ENCODE measurements around the gene PPP1R2B.

The PPP1R2B gene

DNA sequence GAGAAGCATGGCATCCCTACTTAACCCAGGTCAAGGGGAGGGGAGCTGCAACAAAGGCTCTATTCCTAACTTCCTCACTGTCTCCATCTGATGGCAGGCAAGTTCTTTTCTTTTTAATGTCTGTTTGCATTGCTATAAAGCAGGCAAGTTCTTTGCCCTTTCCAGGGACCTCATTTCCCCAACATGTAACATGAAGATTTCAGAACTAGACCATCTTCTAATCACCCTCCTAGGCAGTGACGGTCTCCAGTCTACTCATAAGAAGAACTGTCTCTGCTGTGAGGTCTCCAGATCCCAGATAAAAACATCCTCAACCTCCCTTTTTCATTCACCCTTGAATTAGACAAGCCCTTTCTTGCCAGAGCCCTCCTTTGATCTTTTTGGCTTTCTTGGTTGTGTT lies 42.1 kb downstream of the PPP1R2B start:
- no peak for TF ChIP-seq TOX (CRISPR knock-in tag; IDR thresholded peaks at IDR 0.05; ENCODE audit: borderline replicate concordance)
- TF ChIP-seq, protein P1, sequence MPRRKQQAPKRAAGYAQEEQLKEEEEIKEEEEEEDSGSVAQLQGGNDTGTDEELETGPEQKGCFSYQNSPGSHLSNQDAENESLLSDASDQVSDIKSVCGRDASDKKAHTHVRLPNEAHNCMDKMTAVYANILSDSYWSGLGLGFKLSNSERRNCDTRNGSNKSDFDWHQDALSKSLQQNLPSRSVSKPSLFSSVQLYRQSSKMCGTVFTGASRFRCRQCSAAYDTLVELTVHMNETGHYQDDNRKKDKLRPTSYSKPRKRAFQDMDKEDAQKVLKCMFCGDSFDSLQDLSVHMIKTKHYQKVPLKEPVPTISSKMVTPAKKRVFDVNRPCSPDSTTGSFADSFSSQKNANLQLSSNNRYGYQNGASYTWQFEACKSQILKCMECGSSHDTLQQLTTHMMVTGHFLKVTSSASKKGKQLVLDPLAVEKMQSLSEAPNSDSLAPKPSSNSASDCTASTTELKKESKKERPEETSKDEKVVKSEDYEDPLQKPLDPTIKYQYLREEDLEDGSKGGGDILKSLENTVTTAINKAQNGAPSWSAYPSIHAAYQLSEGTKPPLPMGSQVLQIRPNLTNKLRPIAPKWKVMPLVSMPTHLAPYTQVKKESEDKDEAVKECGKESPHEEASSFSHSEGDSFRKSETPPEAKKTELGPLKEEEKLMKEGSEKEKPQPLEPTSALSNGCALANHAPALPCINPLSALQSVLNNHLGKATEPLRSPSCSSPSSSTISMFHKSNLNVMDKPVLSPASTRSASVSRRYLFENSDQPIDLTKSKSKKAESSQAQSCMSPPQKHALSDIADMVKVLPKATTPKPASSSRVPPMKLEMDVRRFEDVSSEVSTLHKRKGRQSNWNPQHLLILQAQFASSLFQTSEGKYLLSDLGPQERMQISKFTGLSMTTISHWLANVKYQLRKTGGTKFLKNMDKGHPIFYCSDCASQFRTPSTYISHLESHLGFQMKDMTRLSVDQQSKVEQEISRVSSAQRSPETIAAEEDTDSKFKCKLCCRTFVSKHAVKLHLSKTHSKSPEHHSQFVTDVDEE (CRISPR knock-in tag; IDR thresholded peaks at IDR 0.05) = no peak
- no peak for ATAC-seq

DNA sequence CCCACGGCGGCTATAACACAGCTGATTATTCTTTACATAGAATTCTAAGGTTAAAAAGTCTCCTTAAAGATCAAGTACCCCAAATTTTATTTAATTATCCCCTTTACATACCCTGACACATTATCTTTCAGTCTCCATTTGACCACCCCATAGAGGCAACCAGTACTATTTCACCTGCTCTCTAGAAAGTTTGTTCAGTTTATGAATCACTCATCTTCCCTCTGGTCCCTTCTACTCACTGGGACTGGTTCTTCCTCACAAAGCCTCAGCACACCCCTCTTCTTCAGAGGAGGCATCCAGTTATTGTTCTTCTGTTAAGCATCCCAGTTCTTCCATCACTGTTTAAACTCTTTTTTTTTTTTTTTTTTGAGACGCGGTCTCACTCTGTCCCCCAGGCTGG lies 42.8 kb downstream of the PPP1R2B start:
- TF ChIP-seq BACH2 (CRISPR knock-in tag; IDR thresholded peaks at IDR 0.05; ENCODE audit: borderline replicate concordance) (no peak), OSR1 (CRISPR knock-in tag; IDR thresholded peaks at IDR 0.05) (no peak), ZFP30 (CRISPR knock-in tag; IDR thresholded peaks at IDR 0.05) (no peak), ZNF8 (CRISPR knock-in tag; IDR thresholded peaks at IDR 0.05) (no peak), TOX (CRISPR knock-in tag; IDR thresholded peaks at IDR 0.05; ENCODE audit: borderline replicate concordance) (no peak), ZFP3 (CRISPR knock-in tag; IDR thresholded peaks at IDR 0.05) (no peak), ZNF70 (CRISPR knock-in tag; IDR thresholded peaks at IDR 0.05) (no peak), GLIS3 (CRISPR knock-in tag; IDR thresholded peaks at IDR 0.05) (no peak), ZNF565 (CRISPR knock-in tag; conservative IDR thresholded peaks at IDR 0.05; ENCODE audit: low read depth) (no peak), ARNTL (CRISPR knock-in tag; IDR thresholded peaks at IDR 0.05; ENCODE audit: borderline replicate concordance, low read depth) (no peak), CSDC2 (CRISPR knock-in tag; IDR thresholded peaks at IDR 0.05) (no peak), ESRRG (CRISPR knock-in tag; IDR thresholded peaks at IDR 0.05) (no peak), ISL1 (CRISPR knock-in tag; IDR thresholded peaks at IDR 0.05) (no peak)
- TF ChIP-seq, protein P2, sequence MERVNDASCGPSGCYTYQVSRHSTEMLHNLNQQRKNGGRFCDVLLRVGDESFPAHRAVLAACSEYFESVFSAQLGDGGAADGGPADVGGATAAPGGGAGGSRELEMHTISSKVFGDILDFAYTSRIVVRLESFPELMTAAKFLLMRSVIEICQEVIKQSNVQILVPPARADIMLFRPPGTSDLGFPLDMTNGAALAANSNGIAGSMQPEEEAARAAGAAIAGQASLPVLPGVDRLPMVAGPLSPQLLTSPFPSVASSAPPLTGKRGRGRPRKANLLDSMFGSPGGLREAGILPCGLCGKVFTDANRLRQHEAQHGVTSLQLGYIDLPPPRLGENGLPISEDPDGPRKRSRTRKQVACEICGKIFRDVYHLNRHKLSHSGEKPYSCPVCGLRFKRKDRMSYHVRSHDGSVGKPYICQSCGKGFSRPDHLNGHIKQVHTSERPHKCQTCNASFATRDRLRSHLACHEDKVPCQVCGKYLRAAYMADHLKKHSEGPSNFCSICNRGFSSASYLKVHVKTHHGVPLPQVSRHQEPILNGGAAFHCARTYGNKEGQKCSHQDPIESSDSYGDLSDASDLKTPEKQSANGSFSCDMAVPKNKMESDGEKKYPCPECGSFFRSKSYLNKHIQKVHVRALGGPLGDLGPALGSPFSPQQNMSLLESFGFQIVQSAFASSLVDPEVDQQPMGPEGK (CRISPR knock-in tag; IDR thresholded peaks at IDR 0.05; ENCODE audit: borderline replicate concordance) = no peak
- TF ChIP-seq, protein P3, sequence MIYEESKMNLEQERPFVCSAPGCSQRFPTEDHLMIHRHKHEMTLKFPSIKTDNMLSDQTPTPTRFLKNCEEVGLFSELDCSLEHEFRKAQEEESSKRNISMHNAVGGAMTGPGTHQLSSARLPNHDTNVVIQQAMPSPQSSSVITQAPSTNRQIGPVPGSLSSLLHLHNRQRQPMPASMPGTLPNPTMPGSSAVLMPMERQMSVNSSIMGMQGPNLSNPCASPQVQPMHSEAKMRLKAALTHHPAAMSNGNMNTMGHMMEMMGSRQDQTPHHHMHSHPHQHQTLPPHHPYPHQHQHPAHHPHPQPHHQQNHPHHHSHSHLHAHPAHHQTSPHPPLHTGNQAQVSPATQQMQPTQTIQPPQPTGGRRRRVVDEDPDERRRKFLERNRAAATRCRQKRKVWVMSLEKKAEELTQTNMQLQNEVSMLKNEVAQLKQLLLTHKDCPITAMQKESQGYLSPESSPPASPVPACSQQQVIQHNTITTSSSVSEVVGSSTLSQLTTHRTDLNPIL (CRISPR knock-in tag; IDR thresholded peaks at IDR 0.05; ENCODE audit: low read depth) = no peak
- TF ChIP-seq, protein P4, sequence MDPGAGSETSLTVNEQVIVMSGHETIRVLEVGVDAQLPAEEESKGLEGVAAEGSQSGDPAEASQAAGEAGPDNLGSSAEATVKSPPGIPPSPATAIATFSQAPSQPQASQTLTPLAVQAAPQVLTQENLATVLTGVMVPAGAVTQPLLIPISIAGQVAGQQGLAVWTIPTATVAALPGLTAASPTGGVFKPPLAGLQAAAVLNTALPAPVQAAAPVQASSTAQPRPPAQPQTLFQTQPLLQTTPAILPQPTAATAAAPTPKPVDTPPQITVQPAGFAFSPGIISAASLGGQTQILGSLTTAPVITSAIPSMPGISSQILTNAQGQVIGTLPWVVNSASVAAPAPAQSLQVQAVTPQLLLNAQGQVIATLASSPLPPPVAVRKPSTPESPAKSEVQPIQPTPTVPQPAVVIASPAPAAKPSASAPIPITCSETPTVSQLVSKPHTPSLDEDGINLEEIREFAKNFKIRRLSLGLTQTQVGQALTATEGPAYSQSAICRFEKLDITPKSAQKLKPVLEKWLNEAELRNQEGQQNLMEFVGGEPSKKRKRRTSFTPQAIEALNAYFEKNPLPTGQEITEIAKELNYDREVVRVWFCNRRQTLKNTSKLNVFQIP (CRISPR knock-in tag; IDR thresholded peaks at IDR 0.05; ENCODE audit: borderline replicate concordance, low read depth) = no peak
- no peak for ATAC-seq

DNA sequence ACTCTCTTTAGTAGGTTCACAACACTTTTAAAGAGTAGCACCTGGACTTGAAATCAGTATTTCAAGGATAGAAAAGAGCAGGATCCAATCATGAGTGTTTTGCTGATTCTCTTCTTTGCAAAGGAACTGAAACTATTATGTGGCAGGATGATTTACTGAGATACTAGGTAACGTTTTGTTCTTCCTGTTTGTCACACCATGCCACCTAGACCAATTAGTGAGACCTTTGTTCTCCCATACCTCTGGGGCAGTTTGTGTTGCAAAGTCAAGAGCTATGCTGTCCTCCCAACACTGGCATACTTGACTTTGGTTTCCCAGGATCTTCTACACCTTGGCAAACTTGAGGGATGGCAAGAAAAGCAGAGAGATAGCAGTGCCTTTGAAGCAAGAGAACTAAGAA lies 43.4 kb downstream of the PPP1R2B start:
- ATAC-seq = no peak
- TF ChIP-seq BACH2 (CRISPR knock-in tag; IDR thresholded peaks at IDR 0.05; ENCODE audit: borderline replicate concordance) (no peak), OSR1 (CRISPR knock-in tag; IDR thresholded peaks at IDR 0.05) (no peak), SNAI2 (CRISPR knock-in tag; IDR thresholded peaks at IDR 0.05) (no peak), GLIS3 (CRISPR knock-in tag; IDR thresholded peaks at IDR 0.05) (no peak), ISL1 (CRISPR knock-in tag; IDR thresholded peaks at IDR 0.05) (no peak), ZFP30 (CRISPR knock-in tag; IDR thresholded peaks at IDR 0.05) (no peak), RARB (CRISPR knock-in tag; IDR thresholded peaks at IDR 0.05) (no peak), CSDC2 (CRISPR knock-in tag; IDR thresholded peaks at IDR 0.05) (no peak), ARNTL (CRISPR knock-in tag; IDR thresholded peaks at IDR 0.05; ENCODE audit: borderline replicate concordance, low read depth) (no peak)
- TF ChIP-seq, protein P1 (CRISPR knock-in tag; IDR thresholded peaks at IDR 0.05) = no peak
- TF ChIP-seq, protein P3 (CRISPR knock-in tag; IDR thresholded peaks at IDR 0.05; ENCODE audit: low read depth) = no peak
